Adrenal gland (tissue), 5 donors: Measurements from ENCODE around the gene CCDC9.

Experiments used
- POLR2A ChIP-seq, 2 donors: fragments of 450-650 bp; IDR thresholded peaks; one replicate each; pipeline ENCODE4 v1.6.1; 2017; ENCODE audit warnings: antibody characterized with exemption in 2 of 2, mild to moderate bottlenecking in 2 of 2, moderate library complexity in 1 of 2
- TF ChIP-seq, protein P1 (sequence below), 6 experiments: fragments of 450-650 bp in 4 of 6; fragments of 200-600 bp in 2 of 6; sonication (generic) in 1 of 6; IDR thresholded peaks; 1 replicate in 5 of 6; 2 replicates in 1 of 6; pipeline versions ENCODE4 v1.5.1 to v1.8.0; 2016 to 2021; ENCODE audit warnings: antibody characterized with exemption in 6 of 6, mild to moderate bottlenecking in 2 of 6, moderate library complexity in 1 of 6
- donor health status: DM: no; HTN: no; CAD: no.

DNA sequence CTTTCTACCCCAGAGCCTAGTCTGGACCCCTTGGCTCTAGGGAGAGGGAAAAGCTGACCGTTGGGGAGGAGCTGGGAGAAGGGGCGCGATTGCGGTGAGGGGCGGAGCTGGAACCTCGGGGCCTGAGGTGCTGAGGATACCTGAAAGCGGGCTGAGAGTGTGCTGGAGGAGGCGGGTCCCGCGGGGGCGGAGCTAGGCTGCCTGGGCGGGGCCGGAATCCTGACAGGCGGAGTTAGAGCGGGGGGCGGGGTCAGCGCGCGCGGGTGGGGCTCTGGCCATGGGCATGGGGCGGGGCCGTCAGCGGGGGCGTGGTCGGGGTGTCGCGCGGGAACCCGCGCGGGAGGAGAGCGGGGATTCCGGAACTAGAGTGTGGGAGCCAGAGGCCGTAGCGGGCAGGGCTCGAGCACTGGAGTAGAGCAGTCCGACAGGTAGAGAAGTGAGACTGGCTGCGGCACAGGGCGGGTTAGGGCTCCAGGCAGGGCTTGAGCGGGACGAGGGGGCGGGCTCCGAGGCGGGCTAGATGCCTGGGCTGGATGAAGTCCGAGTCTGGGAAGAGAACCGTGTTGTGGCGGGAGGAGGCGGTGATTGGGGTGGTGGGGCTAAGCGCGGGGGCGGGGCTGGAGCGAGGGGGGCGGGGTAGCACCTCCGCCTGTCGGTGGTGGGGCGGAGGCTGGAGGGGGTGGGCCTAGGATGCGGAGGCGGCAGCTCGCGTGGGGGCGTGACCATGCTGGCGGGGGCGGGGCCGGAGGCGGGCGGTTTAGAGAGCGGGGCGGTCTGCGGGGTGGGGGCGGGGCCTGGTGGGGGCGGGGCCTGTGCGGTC lies 18.0 kb downstream of the CCDC9 start, which contains the start of gene INAFM1:
- TF ChIP-seq, protein P1, sequence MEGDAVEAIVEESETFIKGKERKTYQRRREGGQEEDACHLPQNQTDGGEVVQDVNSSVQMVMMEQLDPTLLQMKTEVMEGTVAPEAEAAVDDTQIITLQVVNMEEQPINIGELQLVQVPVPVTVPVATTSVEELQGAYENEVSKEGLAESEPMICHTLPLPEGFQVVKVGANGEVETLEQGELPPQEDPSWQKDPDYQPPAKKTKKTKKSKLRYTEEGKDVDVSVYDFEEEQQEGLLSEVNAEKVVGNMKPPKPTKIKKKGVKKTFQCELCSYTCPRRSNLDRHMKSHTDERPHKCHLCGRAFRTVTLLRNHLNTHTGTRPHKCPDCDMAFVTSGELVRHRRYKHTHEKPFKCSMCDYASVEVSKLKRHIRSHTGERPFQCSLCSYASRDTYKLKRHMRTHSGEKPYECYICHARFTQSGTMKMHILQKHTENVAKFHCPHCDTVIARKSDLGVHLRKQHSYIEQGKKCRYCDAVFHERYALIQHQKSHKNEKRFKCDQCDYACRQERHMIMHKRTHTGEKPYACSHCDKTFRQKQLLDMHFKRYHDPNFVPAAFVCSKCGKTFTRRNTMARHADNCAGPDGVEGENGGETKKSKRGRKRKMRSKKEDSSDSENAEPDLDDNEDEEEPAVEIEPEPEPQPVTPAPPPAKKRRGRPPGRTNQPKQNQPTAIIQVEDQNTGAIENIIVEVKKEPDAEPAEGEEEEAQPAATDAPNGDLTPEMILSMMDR (IDR thresholded peaks at IDR 0.05) = no peak
- TF ChIP-seq POLR2A (IDR thresholded peaks at IDR 0.05) = peak; percentile 12 to 64
